ENCODE data around the gene C20orf144. TPM values are rescaled to one million over a fixed set of nuclear protein-coding genes. Genes with fewer than 3 reads are reported as not detected.
A peak's percentile ranks its signal among the peaks of the same experiment; 100 is the strongest.

C20orf144 gene
- total RNA-seq, 4 donors from 2014 or later = not detected

- Histone ChIP-seq H3K36me3 (peaks cover 4% of the 10 kb centered on the region), H3K27me3 (no peaks in the 10 kb centered on the region), H3K27ac (peak within 1 kb of the TSS; percentile 91), H3K4me3 (peak within 1 kb of the TSS; percentile 83), H3K4me1 (peaks cover 57% of the 10 kb centered on the region), H3K9me3 (no peaks in the 10 kb centered on the region)
- WGBS = 11% methylated on average over 23 of the region's 73 CpGs
- no peak for TF ChIP-seq POLR2A (IDR thresholded peaks at IDR 0.05)
- peak; percentile 89 to 90 for DNase-seq (ENCODE audit: low spot score in 2 of 2)
Measured at GRCh38 chr20:33674294-33675135, 12.4 kb downstream of the C20orf144 start, which contains the start of gene NECAB3. TSS of gene NECAB3 (minus strand) at chr20:33674428. CDS start at chr20:33674352, 76 bp downstream.

GRCh38 chr20:33675136-33675959 is 13.2 kb downstream of the C20orf144 start:
- peak overlapping the region; percentile 83 for H3K4me3 ChIP-seq
- TF ChIP-seq CTCF (IDR thresholded peaks at IDR 0.05) = no peak
- peak in 1 of 3 donors; percentile 25 for TF ChIP-seq POLR2AphosphoS5 (IDR thresholded peaks at IDR 0.05)
- WGBS = 32% methylated on average over 16 of the region's 16 CpGs

GRCh38 chr20:33676121-33676520 is 14.0 kb downstream of the C20orf144 start:
- no peak for TF ChIP-seq EP300 (IDR thresholded peaks at IDR 0.05)
- no peak for TF ChIP-seq POLR2AphosphoS5 (IDR thresholded peaks at IDR 0.05)
- no peak for TF ChIP-seq CTCF (IDR thresholded peaks at IDR 0.05)
- TF ChIP-seq POLR2A (IDR thresholded peaks at IDR 0.05) = no peak
- Histone ChIP-seq H3K4me1 (peaks cover 53% of the 10 kb centered on the region), H3K27ac (peak overlapping the region; percentile 91), H3K36me3 (peaks cover 4% of the 10 kb centered on the region), H3K4me3 (no peak overlapping the region), H3K27me3 (no peaks in the 10 kb centered on the region), H3K9me3 (no peaks in the 10 kb centered on the region)
- 83% methylated on average over 7 of the region's 11 CpGs for WGBS
- no peak for DNase-seq (ENCODE audit: low spot score in 2 of 2)

More at GRCh38 chr20:33675136-33675959, 13.2 kb downstream of the C20orf144 start:
- Histone ChIP-seq H3K9me3 (no peaks in the 10 kb centered on the region), H3K4me1 (peaks cover 53% of the 10 kb centered on the region), H3K27me3 (no peaks in the 10 kb centered on the region), H3K36me3 (peaks cover 4% of the 10 kb centered on the region), H3K27ac (peak overlapping the region; percentile 91)
- DNase-seq (ENCODE audit: low spot score in 2 of 2) = no peak

- Histone ChIP-seq H3K9me3 (no peaks in the 10 kb centered on the region), H3K36me3 (no peaks in the 10 kb centered on the region), H3K4me1 (peaks cover 53% of the 10 kb centered on the region), H3K4me3 (no peak overlapping the region), H3K27me3 (no peaks in the 10 kb centered on the region), H3K27ac (peak overlapping the region; percentile 91)
- TF ChIP-seq POLR2AphosphoS5 (IDR thresholded peaks at IDR 0.05) (no peak), POLR2A (IDR thresholded peaks at IDR 0.05) (no peak), EP300 (IDR thresholded peaks at IDR 0.05) (no peak), CTCF (IDR thresholded peaks at IDR 0.05) (no peak)
- no peak for DNase-seq (ENCODE audit: low spot score in 2 of 2)
- 84% methylated on average over 6 of the region's 31 CpGs for WGBS
Measured at GRCh38 chr20:33676652-33677645, 14.8 kb downstream of the C20orf144 start.
